ENCODE results near the gene EDARADD. TPM values are rescaled to one million over a fixed set of nuclear protein-coding genes. Genes with fewer than 3 reads are reported as not detected.

EDARADD gene
- total and polyA plus RNA-seq, 2 of the 13 experiments (the other 11 are each of a cell fraction or from before 2014, with no cell fraction given) = 0.03 TPM; not detected in 1

- TF ChIP-seq, protein P1, sequence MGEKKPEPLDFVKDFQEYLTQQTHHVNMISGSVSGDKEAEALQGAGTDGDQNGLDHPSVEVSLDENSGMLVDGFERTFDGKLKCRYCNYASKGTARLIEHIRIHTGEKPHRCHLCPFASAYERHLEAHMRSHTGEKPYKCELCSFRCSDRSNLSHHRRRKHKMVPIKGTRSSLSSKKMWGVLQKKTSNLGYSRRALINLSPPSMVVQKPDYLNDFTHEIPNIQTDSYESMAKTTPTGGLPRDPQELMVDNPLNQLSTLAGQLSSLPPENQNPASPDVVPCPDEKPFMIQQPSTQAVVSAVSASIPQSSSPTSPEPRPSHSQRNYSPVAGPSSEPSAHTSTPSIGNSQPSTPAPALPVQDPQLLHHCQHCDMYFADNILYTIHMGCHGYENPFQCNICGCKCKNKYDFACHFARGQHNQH (CRISPR knock-in tag; IDR thresholded peaks at IDR 0.05) = peak; percentile 28; the same call in 1 of the 2 replicates
- TF ChIP-seq, protein P2, sequence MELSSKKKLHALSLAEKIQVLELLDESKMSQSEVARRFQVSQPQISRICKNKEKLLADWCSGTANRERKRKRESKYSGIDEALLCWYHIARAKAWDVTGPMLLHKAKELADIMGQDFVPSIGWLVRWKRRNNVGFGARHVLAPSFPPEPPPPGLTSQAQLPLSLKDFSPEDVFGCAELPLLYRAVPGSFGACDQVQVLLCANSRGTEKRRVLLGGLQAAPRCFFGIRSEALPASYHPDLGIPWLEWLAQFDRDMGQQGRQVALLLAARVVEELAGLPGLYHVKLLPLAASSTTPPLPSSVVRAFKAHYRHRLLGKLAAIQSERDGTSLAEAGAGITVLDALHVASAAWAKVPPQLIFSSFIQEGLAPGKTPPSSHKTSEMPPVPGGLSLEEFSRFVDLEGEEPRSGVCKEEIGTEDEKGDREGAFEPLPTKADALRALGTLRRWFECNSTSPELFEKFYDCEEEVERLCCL (CRISPR knock-in tag; IDR thresholded peaks at IDR 0.05; ENCODE audit: borderline replicate concordance) = no peak
- TF ChIP-seq MED1 (CRISPR knock-in tag; IDR thresholded peaks at IDR 0.05) (peak; percentile 81), ZBTB7B (CRISPR knock-in tag; IDR thresholded peaks at IDR 0.05) (peak; percentile 88), ZNF615 (CRISPR knock-in tag; IDR thresholded peaks at IDR 0.05; ENCODE audit: borderline replicate concordance) (no peak), ELF3 (CRISPR knock-in tag; IDR thresholded peaks at IDR 0.05) (peak; percentile 57; the same call in 1 of the 2 replicates), GATAD2A (CRISPR knock-in tag; IDR thresholded peaks at IDR 0.05) (peak; percentile 7; the same call in 1 of the 2 replicates), NCOR1 (IDR thresholded peaks at IDR 0.05; ENCODE audit: borderline replicate concordance, low read length) (peak; percentile 9; the same call in 1 of the 2 replicates)
- TF ChIP-seq, protein P3, sequence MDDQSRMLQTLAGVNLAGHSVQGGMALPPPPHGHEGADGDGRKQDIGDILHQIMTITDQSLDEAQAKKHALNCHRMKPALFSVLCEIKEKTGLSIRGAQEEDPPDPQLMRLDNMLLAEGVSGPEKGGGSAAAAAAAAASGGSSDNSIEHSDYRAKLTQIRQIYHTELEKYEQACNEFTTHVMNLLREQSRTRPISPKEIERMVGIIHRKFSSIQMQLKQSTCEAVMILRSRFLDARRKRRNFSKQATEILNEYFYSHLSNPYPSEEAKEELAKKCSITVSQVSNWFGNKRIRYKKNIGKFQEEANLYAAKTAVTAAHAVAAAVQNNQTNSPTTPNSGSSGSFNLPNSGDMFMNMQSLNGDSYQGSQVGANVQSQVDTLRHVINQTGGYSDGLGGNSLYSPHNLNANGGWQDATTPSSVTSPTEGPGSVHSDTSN (CRISPR knock-in tag; IDR thresholded peaks at IDR 0.05; ENCODE audit: borderline replicate concordance) = no peak
Observed at GRCh38 chr1:236515443-236515958, 121.4 kb downstream of the EDARADD start (continued).

All from HepG2 (cell line).